K562 (cell line): Measurements from ENCODE around the gene MAGI1. TPM values are rescaled to one million over a fixed set of nuclear protein-coding genes. Genes with fewer than 3 reads are reported as not detected.

Experiments
- ATAC-seq: fragments of 200-7000 bp; cut with Tn5 transposase; 3 replicates; pipeline ENCODE4 v1.9.1; 2020; ENCODE audit warnings: moderate library complexity
- BruUV-seq: library from RNA; stranded (reverse); fragments of 400-500 nt; replicated peaks from 2 replicates; lab custom pipeline; 2021; lab: Mats Ljungman, UMichigan
- CTCF ChIA-PET: fragments of 300-600 bp; formaldehyde crosslinking; extraction: SDS; loops from one replicate; lab custom pipeline; 2021; ENCODE audit warnings: low intra/inter-chr PET ratio; lab: Yijun Ruan, JAX
- POLR2A ChIA-PET: fragments of 300-600, 350-650 bp; sonication (Branson Sonifier 250); formaldehyde crosslinking; extraction: SDS; loops from one replicate; lab custom pipeline; 2021; ENCODE audit warnings: antibody characterized with exemption, inconsistent platforms; lab: Yijun Ruan, JAX
- DNase-seq, 4 experiments: peaks; one replicate each; pipeline versions ENCODE4 v3.0.0 to v3.0.0-alpha.2; 2011 to 2018; ENCODE audit warnings: low spot score in 3 of 4, mixed read lengths in 3 of 4; ENCODE audit errors: extremely low read depth in 1 of 4
- FAIRE-seq: peaks from 2 replicates; lab custom pipeline; 2011; peaks lifted over from hg19 to GRCh38; lab: Jason Lieb, UNC
- H2AFZ ChIP-seq: 2 replicates; pipeline ENCODE4 v1.6.0; 2011; ENCODE audit warnings: low read depth, low read length, control low read depth, inconsistent platforms
- H3K27ac ChIP-seq: fragments of 200-600 bp; 3 replicates; pipeline ENCODE4 v1.8.0; 2011; ENCODE audit warnings: low read depth, mild to moderate bottlenecking, control low read depth, inconsistent platforms, low read length, moderate library complexity, mixed read lengths; ENCODE audit errors: extremely low read depth
- H3K27me3 ChIP-seq, 2 experiments: fragments of 300-600 bp in 1 of 2; 2 replicates in 1 of 2; 3 replicates in 1 of 2; pipeline versions ENCODE4 v1.6.0 to v1.8.0; 2011; ENCODE audit warnings: inconsistent platforms in 2 of 2, low read length in 2 of 2, mild to moderate bottlenecking in 1 of 2, mixed read lengths in 1 of 2, moderate library complexity in 1 of 2; ENCODE audit not compliant: control insufficient read depth in 2 of 2, insufficient read depth in 2 of 2
- H3K36me3 ChIP-seq: fragments of 300-600 bp; 3 replicates; pipeline ENCODE4 v1.8.0; 2011; ENCODE audit warnings: mild to moderate bottlenecking, low read length, inconsistent platforms; ENCODE audit not compliant: control insufficient read depth, insufficient read depth
- H3K4me1 ChIP-seq, 2 experiments: fragments of 200-600 bp in 1 of 2; replicated peaks in 1 of 2; 2 replicates in 1 of 2; 3 replicates in 1 of 2; pipeline versions ENCODE4 v1.5.1 to v1.8.0; 2011; ENCODE audit warnings: inconsistent platforms in 2 of 2, low read length in 2 of 2, mild to moderate bottlenecking in 1 of 2, mixed read lengths in 1 of 2, moderate library complexity in 1 of 2; ENCODE audit not compliant: control insufficient read depth in 2 of 2, insufficient read depth in 2 of 2
- H3K4me2 ChIP-seq: 2 replicates; pipeline ENCODE4 v1.6.1; 2011; ENCODE audit warnings: low read length, control low read depth, inconsistent platforms, mixed read lengths; ENCODE audit not compliant: insufficient read depth
- H3K4me3 ChIP-seq: fragments of 200-600 bp; sonication (generic), shearing (Covaris generic); 2 replicates; pipeline ENCODE4 v1.5.1; 2016; ENCODE audit warnings: control low read depth, inconsistent platforms
- H3K79me2 ChIP-seq: fragments of 200-600 bp; 3 replicates; pipeline ENCODE4 v1.8.0; 2011; ENCODE audit warnings: low read length, inconsistent platforms; ENCODE audit not compliant: control insufficient read depth, insufficient read depth
- H3K9ac ChIP-seq, 2 experiments: 2 replicates each; pipeline versions ENCODE4 v1.6.0 to v1.6.1; 2011; ENCODE audit warnings: low read depth in 2 of 2, low read length in 2 of 2, control low read depth in 1 of 2, inconsistent platforms in 1 of 2, mild to moderate bottlenecking in 1 of 2, mixed read lengths in 1 of 2; ENCODE audit not compliant: insufficient read depth in 1 of 2
- H3K9me1 ChIP-seq: one replicate; pipeline ENCODE4 v1.6.0; 2011; ENCODE audit warnings: inconsistent platforms, mild to moderate bottlenecking, low read length, moderate library complexity; ENCODE audit not compliant: control insufficient read depth, insufficient read depth
- H3K9me3 ChIP-seq: replicated peaks from 2 replicates; pipeline ENCODE4 v1.5.1; 2011; ENCODE audit warnings: low read depth, low read length, inconsistent platforms; ENCODE audit not compliant: control insufficient read depth, insufficient read depth
- H4K20me1 ChIP-seq: replicated peaks from 2 replicates; pipeline ENCODE4 v1.6.1; 2011; ENCODE audit warnings: low read length, inconsistent platforms, mixed read lengths; ENCODE audit not compliant: control insufficient read depth, insufficient read depth
- CBFA2T3 ChIP-seq: fragments of 450-650 bp; IDR thresholded peaks from 2 replicates; pipeline ENCODE4 v1.6.1; 2017
- DIDO1 ChIP-seq: fragments of 450-650 bp; IDR thresholded peaks from 2 replicates; pipeline ENCODE4 v1.6.1; 2016; ENCODE audit warnings: low read depth, missing biosample characterization, missing genetic modification characterization
- PHB ChIP-seq: fragments of 250-450 bp; sonication (Bioruptor Pico); IDR thresholded peaks from 2 replicates; pipeline ENCODE4 v1.5.0; 2021
- SIN3A ChIP-seq, 2 experiments: fragments of 150-350 bp in 1 of 2; IDR thresholded peaks; 2 replicates each; pipeline ENCODE4 v1.6.1; 2011 to 2016; ENCODE audit warnings: borderline replicate concordance in 2 of 2, low read depth in 2 of 2, low read length in 2 of 2, mild to moderate bottlenecking in 2 of 2, moderate library complexity in 2 of 2; ENCODE audit not compliant: control insufficient read depth in 1 of 2
- SRSF7 ChIP-seq: fragments of 200-400 bp; formaldehyde crosslinking; optimal IDR thresholded peaks from 2 replicates; pipeline ENCODE3; 2017; ENCODE audit warnings: mild to moderate bottlenecking, low read depth, low read length
- WGBS: fragments of 100-300 bp; shearing (Covaris generic); methylation state at CpG from one replicate; pipeline ENCODE4 v1.1.6; 2016; ENCODE audit warnings: low coverage, mixed read lengths; ENCODE audit not compliant: insufficient coverage; ENCODE audit errors: missing lambda C conversion rate; 5-methylcytosine and 5-hydroxymethylcytosine counted together
- in situ Hi-C: fragments of 300-500 bp; cut with MboI; formaldehyde crosslinking; loops from 4 replicates; pipeline ENCODE4 v1.15.0; 2018; ENCODE audit warnings: inconsistent platforms, mixed read lengths
- intact Hi-C: fragments of 100-400 bp; cut with micrococcal nuclease; formaldehyde crosslinking; loops from 2 replicates; pipeline ENCODE4 v1.14.2; 2022
- polyA plus RNA-seq, 8 experiments: library from polyadenylated mRNA; depleted of rRNA in 4 of 8; stranded (reverse) in 5 of 8; unstranded in 3 of 8; fragments of >200 nt; fragmentation: Nextera tagmentation in 2 of 8; fragmentation: Illumina TruSeq in 1 of 8; extraction: Ambion mirVana in 2 of 8; extraction: Trizol in 1 of 8; gene quantifications; 2 replicates each; pipeline versions ENCODE4 v1.2.1 to v1.2.3, GENCODE V29; 2011 to 2014; ENCODE audit warnings: inconsistent platforms in 1 of 8, missing spikeins in 1 of 8
- total RNA-seq, 7 experiments: library from RNA; depleted of rRNA in 6 of 7; stranded (reverse); fragments of >200 nt in 6 of 7; fragmentation: Illumina TruSeq in 2 of 7; extraction: Trizol in 2 of 7; gene quantifications; 2 replicates each; pipeline versions ENCODE4 v1.2.1 to v1.2.3, GENCODE V29; 2011 to 2021; ENCODE audit warnings: low replicate concordance in 1 of 7
- TF ChIP-seq, protein P1 (sequence below): IDR thresholded peaks from 3 replicates; pipeline ENCODE4 v1.6.1; 2011; ENCODE audit warnings: borderline replicate concordance, mild to moderate bottlenecking, moderate library complexity; ENCODE audit not compliant: insufficient read length; ENCODE audit errors: extremely low read depth
- TF ChIP-seq, protein P2 (sequence below): fragments of 450-650 bp; formaldehyde crosslinking; IDR thresholded peaks from 2 replicates; pipeline ENCODE4 v1.4.0; 2020; ENCODE audit warnings: mild to moderate bottlenecking, mixed read lengths
- TF ChIP-seq, protein P3 (sequence below), 2 experiments: fragments of 450-650 bp; IDR thresholded peaks; 2 replicates each; pipeline ENCODE4 v1.6.1; 2018; ENCODE audit warnings: mild to moderate bottlenecking in 2 of 2, low read depth in 1 of 2; ENCODE audit not compliant: partially characterized antibody in 2 of 2
- TF ChIP-seq, protein P4 (sequence below): fragments of 450-650 bp; IDR thresholded peaks from 2 replicates; pipeline ENCODE4 v1.6.1; 2016; ENCODE audit warnings: missing biosample characterization, missing genetic modification characterization

Gene MAGI1
- total and polyA plus RNA-seq, 9 of the 15 experiments (the other 6 are each of a cell fraction or from before 2014, with no cell fraction given) = 7.8 to 59.4 (median 43.2) TPM

DNA sequence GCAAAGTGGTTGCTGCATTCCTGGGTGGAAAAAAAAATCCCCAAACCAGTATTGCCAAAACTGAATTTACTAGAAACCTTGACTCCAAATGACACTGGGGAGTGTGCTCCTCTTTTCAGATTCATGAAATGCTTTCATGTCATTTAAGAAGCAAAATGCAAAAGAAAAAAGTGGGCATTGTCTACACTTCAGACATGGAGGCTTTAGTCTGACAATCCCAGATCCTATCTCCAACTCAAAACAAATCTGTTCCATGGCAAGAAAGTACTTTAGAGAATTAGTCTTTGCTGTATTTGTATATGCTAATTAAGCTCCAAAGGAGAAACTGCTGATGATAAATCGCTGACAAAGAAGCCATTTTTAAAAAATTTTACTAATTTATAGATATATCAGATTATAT lies 366.7 kb downstream of the MAGI1 start:
- Histone ChIP-seq H3K4me3 (no peak overlapping the region), H3K27ac (no peak overlapping the region), H3K4me1 (peaks cover 0 to 2% of the 10 kb centered on the region in 2 experiments; a peak in 2 of 5 replicates), H3K36me3 (no peaks in the 10 kb centered on the region), H3K27me3 (no peaks in the 10 kb centered on the region), H3K79me2 (no peaks in the 10 kb centered on the region), H3K9ac (no peak overlapping the region), H3K9me3 (no peaks in the 10 kb centered on the region), H3K9me1 (no peaks in the 10 kb centered on the region), H3K4me2 (no peak overlapping the region), H4K20me1 (no peaks in the 10 kb centered on the region), H2AFZ (no peak overlapping the region)
- DNase-seq (no peak), FAIRE-seq (no peak), ATAC-seq (no peak)
- no TSS peak for BruUV-seq
- in situ Hi-C loops = loop anchor here (25.0 kb wide), 1 partner anchor 1340 kb away; no protein-coding TSS in a partner anchor
- ChIA-PET POLR2A (no interaction called here), CTCF (interaction anchor here (1.7 to 1.9 kb wide), 2 partner anchors 229 to 233 kb away, joined by 9 read pairs; no protein-coding TSS in a partner anchor)
- WGBS = 14% methylated on average over 1 of the region's 1 CpG
- intact Hi-C loops = loop anchor here (2.0 to 10.0 kb wide), 2 partner anchors 77 to 107 kb away; no protein-coding TSS in a partner anchor
- TF ChIP-seq, protein P1, sequence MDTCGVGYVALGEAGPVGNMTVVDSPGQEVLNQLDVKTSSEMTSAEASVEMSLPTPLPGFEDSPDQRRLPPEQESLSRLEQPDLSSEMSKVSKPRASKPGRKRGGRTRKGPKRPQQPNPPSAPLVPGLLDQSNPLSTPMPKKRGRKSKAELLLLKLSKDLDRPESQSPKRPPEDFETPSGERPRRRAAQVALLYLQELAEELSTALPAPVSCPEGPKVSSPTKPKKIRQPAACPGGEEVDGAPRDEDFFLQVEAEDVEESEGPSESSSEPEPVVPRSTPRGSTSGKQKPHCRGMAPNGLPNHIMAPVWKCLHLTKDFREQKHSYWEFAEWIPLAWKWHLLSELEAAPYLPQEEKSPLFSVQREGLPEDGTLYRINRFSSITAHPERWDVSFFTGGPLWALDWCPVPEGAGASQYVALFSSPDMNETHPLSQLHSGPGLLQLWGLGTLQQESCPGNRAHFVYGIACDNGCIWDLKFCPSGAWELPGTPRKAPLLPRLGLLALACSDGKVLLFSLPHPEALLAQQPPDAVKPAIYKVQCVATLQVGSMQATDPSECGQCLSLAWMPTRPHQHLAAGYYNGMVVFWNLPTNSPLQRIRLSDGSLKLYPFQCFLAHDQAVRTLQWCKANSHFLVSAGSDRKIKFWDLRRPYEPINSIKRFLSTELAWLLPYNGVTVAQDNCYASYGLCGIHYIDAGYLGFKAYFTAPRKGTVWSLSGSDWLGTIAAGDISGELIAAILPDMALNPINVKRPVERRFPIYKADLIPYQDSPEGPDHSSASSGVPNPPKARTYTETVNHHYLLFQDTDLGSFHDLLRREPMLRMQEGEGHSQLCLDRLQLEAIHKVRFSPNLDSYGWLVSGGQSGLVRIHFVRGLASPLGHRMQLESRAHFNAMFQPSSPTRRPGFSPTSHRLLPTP = no peak
- no peak for TF ChIP-seq SIN3A (IDR thresholded peaks at IDR 0.05; ENCODE audit: borderline replicate concordance in 2 of 2, control insufficient read depth in 1 of 2, low read depth in 2 of 2, low read length in 2 of 2)
- TF ChIP-seq DIDO1 = no peak
- TF ChIP-seq, protein P2, sequence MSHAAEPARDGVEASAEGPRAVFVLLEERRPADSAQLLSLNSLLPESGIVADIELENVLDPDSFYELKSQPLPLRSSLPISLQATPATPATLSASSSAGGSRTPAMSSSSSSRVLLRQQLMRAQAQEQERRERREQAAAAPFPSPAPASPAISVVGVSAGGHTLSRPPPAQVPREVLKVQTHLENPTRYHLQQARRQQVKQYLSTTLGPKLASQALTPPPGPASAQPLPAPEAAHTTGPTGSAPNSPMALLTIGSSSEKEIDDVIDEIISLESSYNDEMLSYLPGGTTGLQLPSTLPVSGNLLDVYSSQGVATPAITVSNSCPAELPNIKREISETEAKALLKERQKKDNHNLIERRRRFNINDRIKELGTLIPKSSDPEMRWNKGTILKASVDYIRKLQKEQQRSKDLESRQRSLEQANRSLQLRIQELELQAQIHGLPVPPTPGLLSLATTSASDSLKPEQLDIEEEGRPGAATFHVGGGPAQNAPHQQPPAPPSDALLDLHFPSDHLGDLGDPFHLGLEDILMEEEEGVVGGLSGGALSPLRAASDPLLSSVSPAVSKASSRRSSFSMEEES = no peak
- TF ChIP-seq PHB = no peak
- TF ChIP-seq SRSF7 = no peak
- TF ChIP-seq, protein P3, sequence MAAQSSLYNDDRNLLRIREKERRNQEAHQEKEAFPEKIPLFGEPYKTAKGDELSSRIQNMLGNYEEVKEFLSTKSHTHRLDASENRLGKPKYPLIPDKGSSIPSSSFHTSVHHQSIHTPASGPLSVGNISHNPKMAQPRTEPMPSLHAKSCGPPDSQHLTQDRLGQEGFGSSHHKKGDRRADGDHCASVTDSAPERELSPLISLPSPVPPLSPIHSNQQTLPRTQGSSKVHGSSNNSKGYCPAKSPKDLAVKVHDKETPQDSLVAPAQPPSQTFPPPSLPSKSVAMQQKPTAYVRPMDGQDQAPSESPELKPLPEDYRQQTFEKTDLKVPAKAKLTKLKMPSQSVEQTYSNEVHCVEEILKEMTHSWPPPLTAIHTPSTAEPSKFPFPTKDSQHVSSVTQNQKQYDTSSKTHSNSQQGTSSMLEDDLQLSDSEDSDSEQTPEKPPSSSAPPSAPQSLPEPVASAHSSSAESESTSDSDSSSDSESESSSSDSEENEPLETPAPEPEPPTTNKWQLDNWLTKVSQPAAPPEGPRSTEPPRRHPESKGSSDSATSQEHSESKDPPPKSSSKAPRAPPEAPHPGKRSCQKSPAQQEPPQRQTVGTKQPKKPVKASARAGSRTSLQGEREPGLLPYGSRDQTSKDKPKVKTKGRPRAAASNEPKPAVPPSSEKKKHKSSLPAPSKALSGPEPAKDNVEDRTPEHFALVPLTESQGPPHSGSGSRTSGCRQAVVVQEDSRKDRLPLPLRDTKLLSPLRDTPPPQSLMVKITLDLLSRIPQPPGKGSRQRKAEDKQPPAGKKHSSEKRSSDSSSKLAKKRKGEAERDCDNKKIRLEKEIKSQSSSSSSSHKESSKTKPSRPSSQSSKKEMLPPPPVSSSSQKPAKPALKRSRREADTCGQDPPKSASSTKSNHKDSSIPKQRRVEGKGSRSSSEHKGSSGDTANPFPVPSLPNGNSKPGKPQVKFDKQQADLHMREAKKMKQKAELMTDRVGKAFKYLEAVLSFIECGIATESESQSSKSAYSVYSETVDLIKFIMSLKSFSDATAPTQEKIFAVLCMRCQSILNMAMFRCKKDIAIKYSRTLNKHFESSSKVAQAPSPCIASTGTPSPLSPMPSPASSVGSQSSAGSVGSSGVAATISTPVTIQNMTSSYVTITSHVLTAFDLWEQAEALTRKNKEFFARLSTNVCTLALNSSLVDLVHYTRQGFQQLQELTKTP (IDR thresholded peaks at IDR 0.05; ENCODE audit: low read depth in 1 of 2, partially characterized antibody in 2 of 2) = no peak
- no peak for TF ChIP-seq CBFA2T3
- TF ChIP-seq, protein P4, sequence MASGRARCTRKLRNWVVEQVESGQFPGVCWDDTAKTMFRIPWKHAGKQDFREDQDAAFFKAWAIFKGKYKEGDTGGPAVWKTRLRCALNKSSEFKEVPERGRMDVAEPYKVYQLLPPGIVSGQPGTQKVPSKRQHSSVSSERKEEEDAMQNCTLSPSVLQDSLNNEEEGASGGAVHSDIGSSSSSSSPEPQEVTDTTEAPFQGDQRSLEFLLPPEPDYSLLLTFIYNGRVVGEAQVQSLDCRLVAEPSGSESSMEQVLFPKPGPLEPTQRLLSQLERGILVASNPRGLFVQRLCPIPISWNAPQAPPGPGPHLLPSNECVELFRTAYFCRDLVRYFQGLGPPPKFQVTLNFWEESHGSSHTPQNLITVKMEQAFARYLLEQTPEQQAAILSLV = no peak
